Dendritic cell treated with granulocyte-macrophage colony-stimulating factor and Interleukin-4, amounts not matched to agents 40 ng/mL and 50 ng/mL, for 4 days (primary cell): ENCODE measurements around the gene MPZL2.
A peak's percentile ranks its signal among the peaks of the same experiment; 100 is the strongest.
"Not testable (repeated sequence)": the region's sequence is repeated elsewhere in the genome, so short reads cannot be mapped to it uniquely, and the experiment has no call there.

Experiments used
- H3K27ac Mint-ChIP-seq: one replicate; pipeline ENCODE4 v1.8.0; 2022; ENCODE audit warnings: mild to moderate bottlenecking, mixed read lengths
- H3K27me3 Mint-ChIP-seq: one replicate; pipeline ENCODE4 v1.8.0; 2022; ENCODE audit warnings: mild to moderate bottlenecking, mixed read lengths
- H3K36me3 Mint-ChIP-seq: one replicate; pipeline ENCODE4 v1.8.0; 2022; ENCODE audit warnings: low read depth, mixed read lengths
- H3K4me1 Mint-ChIP-seq: one replicate; pipeline ENCODE4 v1.8.0; 2022; ENCODE audit warnings: low read depth, mixed read lengths
- H3K4me3 Mint-ChIP-seq: one replicate; pipeline ENCODE4 v1.8.0; 2022; ENCODE audit warnings: mild to moderate bottlenecking, moderate library complexity, mixed read lengths
- H3K9me3 Mint-ChIP-seq: one replicate; pipeline ENCODE4 v1.8.0; 2022; ENCODE audit warnings: mixed read lengths
- intact Hi-C: fragments of 100-400 bp; cut with micrococcal nuclease; formaldehyde crosslinking; loops from one replicate; pipeline ENCODE4 v1.15.0; 2022

The MPZL2 gene

GRCh38 chr11:118263695-118264568, at the start of gene MPZL2:
Gene MPZL2 (minus strand): TSS chr11:118264297. CDS start chr11:118264153, 144 bp downstream.
- Mint-ChIP-seq H3K36me3 (no peaks in the 10 kb centered on the region), H3K4me3 (peak within 1 kb of the TSS; percentile 72), H3K27me3 (peaks cover 14% of the 10 kb centered on the region), H3K9me3 (peaks cover 2% of the 10 kb centered on the region), H3K4me1 (peaks cover 44% of the 10 kb centered on the region), H3K27ac (peak within 1 kb of the TSS; percentile 69)
- intact Hi-C loops = no loop called here

GRCh38 chr11:118313242-118313641, 49.1 kb upstream of the MPZL2 start:
- Mint-ChIP-seq H3K36me3 (no peaks in the 10 kb centered on the region), H3K27ac (no peak overlapping the region)
- intact Hi-C loops = no loop called here

GRCh38 chr11:118312328-118312727, 48.2 kb upstream of the MPZL2 start:
- no peaks in the 10 kb centered on the region for H3K9me3 Mint-ChIP-seq
- H3K27me3 Mint-ChIP-seq = peaks cover 10% of the 10 kb centered on the region
- peak overlapping the region; percentile 24 for H3K27ac Mint-ChIP-seq
- intact Hi-C loops = no loop called here
- H3K4me3 Mint-ChIP-seq = no peak overlapping the region
- H3K4me1 Mint-ChIP-seq = peaks cover 23% of the 10 kb centered on the region
- no peaks in the 10 kb centered on the region for H3K36me3 Mint-ChIP-seq

More at GRCh38 chr11:118313242-118313641, 49.1 kb upstream of the MPZL2 start:
- peaks cover 28% of the 10 kb centered on the region for H3K4me1 Mint-ChIP-seq
- H3K9me3 Mint-ChIP-seq = no peaks in the 10 kb centered on the region
- H3K27me3 Mint-ChIP-seq = peaks cover 10% of the 10 kb centered on the region
- no peak overlapping the region for H3K4me3 Mint-ChIP-seq

- Mint-ChIP-seq H3K9me3 (no peaks in the 10 kb centered on the region), H3K27me3 (peaks cover 10% of the 10 kb centered on the region), H3K27ac (no peak overlapping the region), H3K4me3 (no peak overlapping the region), H3K36me3 (no peaks in the 10 kb centered on the region), H3K4me1 (peaks cover 15% of the 10 kb centered on the region)
- intact Hi-C loops = no loop called here
These were observed 47.4 kb upstream of the MPZL2 start for GRCh38 chr11:118311518-118311917.

- Mint-ChIP-seq H3K36me3 (no peaks in the 10 kb centered on the region), H3K4me3 (no peak overlapping the region), H3K9me3 (no peaks in the 10 kb centered on the region), H3K27ac (no peak overlapping the region), H3K27me3 (peaks cover 10% of the 10 kb centered on the region), H3K4me1 (peaks cover 9% of the 10 kb centered on the region)
- intact Hi-C loops = no loop called here
These were observed 46.8 kb upstream of the MPZL2 start for GRCh38 chr11:118310781-118311485.

GRCh38 chr11:118310271-118310670, 46.2 kb upstream of the MPZL2 start:
- Mint-ChIP-seq H3K27ac (no peak overlapping the region), H3K27me3 (peaks cover 10% of the 10 kb centered on the region), H3K4me3 (no peak overlapping the region), H3K4me1 (peaks cover 3% of the 10 kb centered on the region), H3K9me3 (no peaks in the 10 kb centered on the region), H3K36me3 (no peaks in the 10 kb centered on the region)
- intact Hi-C loops = no loop called here

DNA sequence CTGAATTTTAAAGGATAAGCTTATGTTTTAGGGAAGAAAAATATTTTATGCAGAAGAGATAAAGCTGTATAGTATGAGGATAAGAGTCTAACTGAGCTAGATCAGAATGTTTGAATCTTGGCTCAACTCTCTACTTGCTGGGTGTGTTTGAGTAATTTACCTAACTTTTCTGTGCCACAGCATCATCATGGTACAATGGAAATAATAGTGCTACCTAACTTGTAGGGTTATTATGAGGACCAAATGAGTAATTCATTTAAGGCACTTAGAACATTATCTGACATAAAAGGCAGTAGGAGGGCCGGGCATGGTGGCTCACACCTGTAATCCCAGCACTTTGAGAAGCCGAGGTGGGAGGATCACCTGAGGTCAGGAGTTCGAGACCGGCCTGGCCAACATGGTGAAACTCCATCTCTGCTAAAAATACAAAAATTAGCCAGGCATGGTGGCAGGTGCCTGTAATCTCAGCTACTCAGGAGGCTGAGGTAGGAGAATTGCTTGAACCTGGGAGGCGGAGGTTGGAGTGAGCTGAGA, 45.0 kb upstream of the MPZL2 start:
- H3K4me1 Mint-ChIP-seq, H3K9me3 Mint-ChIP-seq, H3K36me3 Mint-ChIP-seq, intact Hi-C loops, H3K4me3 Mint-ChIP-seq, H3K27ac Mint-ChIP-seq: not testable (repeated sequence)
- peaks cover 11% of the 10 kb centered on the region for H3K27me3 Mint-ChIP-seq

GRCh38 chr11:118306556-118306955, 42.5 kb upstream of the MPZL2 start:
- no peaks in the 10 kb centered on the region for H3K36me3 Mint-ChIP-seq
- no peaks in the 10 kb centered on the region for H3K9me3 Mint-ChIP-seq
- peaks cover 13% of the 10 kb centered on the region for H3K27me3 Mint-ChIP-seq
- H3K4me1 Mint-ChIP-seq = no peaks in the 10 kb centered on the region
- intact Hi-C loops = no loop called here
- H3K4me3 Mint-ChIP-seq = no peak overlapping the region
- H3K27ac Mint-ChIP-seq = no peak overlapping the region

GRCh38 chr11:118305726-118306125, 41.6 kb upstream of the MPZL2 start:
- intact Hi-C loops = no loop called here
- no peaks in the 10 kb centered on the region for H3K4me1 Mint-ChIP-seq
- H3K4me3 Mint-ChIP-seq = no peak overlapping the region
- H3K9me3 Mint-ChIP-seq = no peaks in the 10 kb centered on the region
- peaks cover 13% of the 10 kb centered on the region for H3K27me3 Mint-ChIP-seq
- H3K27ac Mint-ChIP-seq = no peak overlapping the region
- no peaks in the 10 kb centered on the region for H3K36me3 Mint-ChIP-seq

DNA sequence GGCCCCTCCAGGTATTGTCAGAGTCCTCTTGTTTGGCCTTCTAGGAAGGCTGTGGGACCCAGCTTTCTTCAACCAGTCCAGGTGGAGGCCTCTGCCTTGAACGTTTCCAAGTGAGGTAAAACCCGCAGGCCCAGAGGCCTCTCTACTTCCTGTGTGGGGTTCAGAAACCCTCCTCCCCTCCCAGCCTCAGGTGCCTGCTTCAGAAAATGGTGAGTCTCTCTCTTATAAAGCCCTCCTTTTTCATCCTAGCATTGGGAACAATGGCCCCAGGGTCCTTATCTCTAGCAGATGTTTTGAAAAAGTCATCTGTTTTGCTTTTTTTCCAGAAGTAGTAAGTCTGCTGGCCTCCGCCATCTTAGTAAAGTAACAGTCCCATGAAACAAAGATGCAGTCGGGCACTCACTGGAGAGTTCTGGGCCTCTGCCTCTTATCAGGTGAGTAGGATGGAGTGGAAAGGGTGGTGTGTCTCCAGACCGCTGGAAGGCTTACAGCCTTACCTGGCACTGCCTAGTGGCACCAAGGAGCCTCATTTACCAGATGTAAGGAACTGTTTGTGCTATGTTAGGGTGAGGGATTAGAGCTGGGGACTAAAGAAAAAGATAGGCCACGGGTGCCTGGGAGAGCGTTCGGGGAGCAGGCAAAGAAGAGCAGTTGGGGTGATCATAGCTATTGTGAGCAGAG, 40.6 kb upstream of the MPZL2 start, which contains the start of gene CD3E:
TSS of gene CD3E (plus strand) at position 163 of the 681 bp plus-strand sequence. CDS start at position 386, 223 bp downstream.
- H3K27ac Mint-ChIP-seq = no peak within 1 kb of the TSS
- intact Hi-C loops = no loop called here
- no peaks in the 10 kb centered on the region for H3K36me3 Mint-ChIP-seq
- no peaks in the 10 kb centered on the region for H3K4me1 Mint-ChIP-seq
- no peak within 1 kb of the TSS for H3K4me3 Mint-ChIP-seq
- peaks cover 13% of the 10 kb centered on the region for H3K27me3 Mint-ChIP-seq
- H3K9me3 Mint-ChIP-seq = no peaks in the 10 kb centered on the region

DNA sequence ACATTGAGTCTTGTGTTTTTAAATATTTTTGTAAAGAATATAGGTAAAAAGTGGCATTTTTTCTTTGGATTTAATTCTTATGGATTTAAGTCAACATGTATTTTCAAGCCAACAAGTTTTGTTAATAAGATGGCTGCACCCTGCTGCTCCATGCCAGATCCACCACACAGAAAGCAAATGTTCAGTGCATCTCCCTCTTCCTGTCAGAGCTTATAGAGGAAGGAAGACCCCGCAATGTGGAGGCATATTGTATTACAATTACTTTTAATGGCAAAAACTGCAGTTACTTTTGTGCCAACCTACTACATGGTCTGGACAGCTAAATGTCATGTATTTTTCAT, 40.1 kb upstream of the MPZL2 start:
- H3K27me3 Mint-ChIP-seq = peaks cover 13% of the 10 kb centered on the region
- H3K9me3 Mint-ChIP-seq = no peaks in the 10 kb centered on the region
- no peaks in the 10 kb centered on the region for H3K4me1 Mint-ChIP-seq
- intact Hi-C loops = no loop called here
- H3K36me3 Mint-ChIP-seq = no peaks in the 10 kb centered on the region
- H3K27ac Mint-ChIP-seq = no peak overlapping the region
- H3K4me3 Mint-ChIP-seq = no peak overlapping the region

DNA sequence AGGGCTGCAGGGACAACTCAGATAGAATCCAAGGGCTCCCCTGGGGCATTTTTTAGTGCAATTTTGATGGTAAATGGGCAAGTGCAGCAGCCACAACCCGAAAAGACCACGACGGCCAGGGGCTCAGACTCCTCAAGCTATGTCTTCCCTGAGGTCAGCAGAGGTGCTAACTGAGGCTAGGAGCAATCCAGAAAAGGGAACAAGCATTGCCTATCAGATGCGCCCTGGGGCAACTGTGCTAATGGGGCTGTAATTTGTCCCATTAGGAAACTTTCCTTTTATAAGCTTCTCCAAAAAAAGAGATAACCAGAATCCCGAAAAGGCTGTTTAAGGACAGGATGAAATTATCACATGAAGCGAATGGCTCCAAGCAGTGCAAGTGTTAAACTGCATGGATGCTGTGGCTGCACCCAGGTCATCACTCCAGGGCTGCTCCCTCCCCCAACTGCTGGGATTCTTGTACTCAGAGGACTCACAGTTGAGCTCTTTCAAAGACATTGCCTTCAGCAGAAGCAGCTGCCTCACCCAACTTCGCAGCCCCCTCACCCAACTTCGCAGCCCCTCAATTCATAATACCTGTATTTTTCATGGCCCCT, 37.6 kb upstream of the MPZL2 start:
- H3K4me1 Mint-ChIP-seq = no peaks in the 10 kb centered on the region
- intact Hi-C loops = no loop called here
- no peaks in the 10 kb centered on the region for H3K9me3 Mint-ChIP-seq
- H3K36me3 Mint-ChIP-seq = no peaks in the 10 kb centered on the region
- H3K27ac Mint-ChIP-seq = no peak overlapping the region
- H3K4me3 Mint-ChIP-seq = no peak overlapping the region
- H3K27me3 Mint-ChIP-seq = peaks cover 13% of the 10 kb centered on the region

DNA sequence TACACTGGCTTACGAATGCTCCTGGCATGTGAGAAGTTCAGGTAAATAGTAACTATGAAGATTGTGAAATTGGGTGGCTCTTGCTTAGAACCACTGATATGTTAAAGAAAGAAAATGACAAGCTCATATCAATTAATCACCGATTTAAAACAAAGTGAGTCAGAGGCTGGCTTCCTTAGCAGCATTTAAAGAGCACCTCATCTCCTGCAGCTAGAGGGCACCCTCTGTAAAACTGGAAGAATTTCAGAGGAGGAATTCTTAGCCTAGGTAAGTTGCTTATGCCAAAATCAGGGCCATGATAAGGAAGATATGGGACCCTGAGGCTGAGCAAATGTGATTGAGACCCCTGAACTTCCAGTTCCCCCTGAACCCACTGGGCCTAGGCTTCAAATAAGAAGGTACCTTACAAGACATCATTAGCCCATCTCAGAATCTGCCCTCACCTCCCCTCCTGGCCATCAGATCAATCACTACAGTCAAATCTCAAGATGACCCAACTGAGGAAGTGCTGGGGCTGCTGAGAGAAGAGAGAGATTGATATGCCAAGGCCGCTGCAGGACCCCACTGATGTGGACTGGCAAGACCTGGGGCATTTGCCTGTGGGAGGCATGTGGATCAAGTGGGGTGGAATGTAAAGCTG, 31.8 kb upstream of the MPZL2 start:
- Mint-ChIP-seq H3K27me3 (no peaks in the 10 kb centered on the region), H3K9me3 (no peaks in the 10 kb centered on the region), H3K27ac (no peak overlapping the region), H3K4me3 (no peak overlapping the region), H3K36me3 (no peaks in the 10 kb centered on the region), H3K4me1 (peaks cover 20% of the 10 kb centered on the region)
- intact Hi-C loops = no loop called here
